Thyroid gland (tissue), 4 donors: ENCODE results near the gene RAD21L1. TPM values are rescaled to one million over a fixed set of nuclear protein-coding genes. Genes with fewer than 3 reads are reported as not detected.

Experiments used
- DNase-seq, 2 donors: peaks; one replicate each; pipeline ENCODE4 v3.0.0-alpha.2; 2019
- H3K27ac ChIP-seq, 3 donors: fragments of 200-600 bp; sonication (generic); 1 replicate in 2 of 3; 2 replicates in 1 of 3; pipeline ENCODE4 v1.5.1; 2016 to 2019; ENCODE audit warnings: mild to moderate bottlenecking in 1 of 3, moderate library complexity in 1 of 3
- H3K27me3 ChIP-seq: fragments of 200-600 bp; sonication (generic); one replicate; pipeline ENCODE4 v1.5.1; 2019
- H3K36me3 ChIP-seq, 2 donors: fragments of 200-600 bp; sonication (generic); one replicate each; pipeline ENCODE4 v1.5.1; 2016 to 2019
- H3K4me1 ChIP-seq, 2 donors: fragments of 200-600 bp; sonication (generic); one replicate each; pipeline ENCODE4 v1.5.1; 2017 to 2019
- H3K4me3 ChIP-seq, 3 donors: fragments of 200-600 bp; sonication (generic); replicated peaks in 1 of 3; 1 replicate in 2 of 3; 2 replicates in 1 of 3; pipeline ENCODE4 v1.5.1; 2016; ENCODE audit warnings: mild to moderate bottlenecking in 1 of 3
- H3K9me3 ChIP-seq: fragments of 200-600 bp; sonication (generic); one replicate; pipeline ENCODE4 v1.5.1; 2017
- CTCF ChIP-seq, 6 experiments: fragments of 200-600 bp in 3 of 6; fragments of 450-650 bp in 3 of 6; sonication (generic) in 3 of 6; IDR thresholded peaks; one replicate each; pipeline ENCODE4 v1.5.1; 2016 to 2019; ENCODE audit warnings: antibody characterized with exemption in 6 of 6, mild to moderate bottlenecking in 2 of 6, inconsistent platforms in 1 of 6, moderate library complexity in 1 of 6
- POLR2A ChIP-seq, 2 donors: fragments of 450-650 bp; IDR thresholded peaks; one replicate each; pipeline ENCODE4 v1.6.1; 2017; ENCODE audit warnings: antibody characterized with exemption in 2 of 2, mild to moderate bottlenecking in 2 of 2, moderate library complexity in 1 of 2
- WGBS, 2 donors: methylation state at CpG; one replicate each; pipeline ENCODE4 v1.1.5; 2017; 5-methylcytosine and 5-hydroxymethylcytosine counted together
- intact Hi-C: fragments of 100-400 bp; cut with DNase I; formaldehyde crosslinking; loops from one replicate; pipeline ENCODE4 v1.15.1; 2023
- total RNA-seq, 4 donors: library from RNA; depleted of rRNA; stranded (reverse); fragments of >200 nt; gene quantifications; one replicate each; pipeline ENCODE4 v1.2.3, GENCODE V29; 2016

Gene RAD21L1
- total RNA-seq, 4 donors from 2014 or later: not detected

- H3K4me3 ChIP-seq: no peak overlapping the region
- no peaks in the 10 kb centered on the region for H3K27me3 ChIP-seq
- 89 to 94% methylated on average over 9 to 11 of the region's 11 CpGs for WGBS, 2 donors
- intact Hi-C loops: no loop called here
- no peaks in the 10 kb centered on the region for H3K36me3 ChIP-seq
- H3K9me3 ChIP-seq: no peaks in the 10 kb centered on the region
- DNase-seq: no peak
- TF ChIP-seq CTCF (IDR thresholded peaks at IDR 0.05): no peak
- no peak for TF ChIP-seq POLR2A (IDR thresholded peaks at IDR 0.05)
- no peak overlapping the region for H3K27ac ChIP-seq
- no peaks in the 10 kb centered on the region for H3K4me1 ChIP-seq
Observed at GRCh38 chr20:1287787-1288569, 62.1 kb downstream of the RAD21L1 start.

DNA sequence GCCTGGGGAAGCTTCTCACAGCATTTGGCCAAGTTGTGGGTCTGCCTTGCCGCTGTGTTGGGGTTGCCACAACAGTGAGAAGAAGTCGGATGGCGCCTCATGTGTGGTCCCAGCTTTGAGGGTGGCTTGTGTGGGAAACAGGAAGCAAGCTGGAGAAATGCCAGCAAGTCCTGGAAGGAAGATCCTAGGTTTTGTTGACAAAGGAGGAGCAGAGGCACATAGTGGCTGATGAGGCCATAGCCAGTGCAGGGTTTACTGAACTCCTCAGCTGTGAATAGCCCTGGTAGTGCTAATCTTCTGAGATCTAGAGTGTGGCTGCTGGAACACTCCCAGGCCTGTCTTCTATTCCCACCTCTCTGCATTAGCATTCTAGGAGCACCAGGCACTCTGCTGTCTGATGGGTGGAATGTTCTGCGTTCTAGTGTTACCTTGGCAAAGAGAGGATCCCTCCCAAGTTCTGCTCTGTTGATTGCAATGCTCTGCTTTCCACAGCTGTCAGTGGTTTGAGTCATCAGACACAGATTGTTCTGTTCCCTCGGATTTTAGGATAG lies 65.4 kb downstream of the RAD21L1 start:
- Histone ChIP-seq H3K27ac (no peak overlapping the region), H3K27me3 (no peaks in the 10 kb centered on the region), H3K36me3 (no peaks in the 10 kb centered on the region), H3K4me1 (no peaks in the 10 kb centered on the region), H3K4me3 (no peak overlapping the region), H3K9me3 (no peaks in the 10 kb centered on the region)
- DNase-seq: no peak
- TF ChIP-seq CTCF (IDR thresholded peaks at IDR 0.05) (no peak), POLR2A (IDR thresholded peaks at IDR 0.05) (no peak)
- WGBS, 2 donors: 67 to 79% methylated on average over 5 of the region's 5 CpGs
- intact Hi-C loops: no loop called here

- Histone ChIP-seq H3K27me3 (no peaks in the 10 kb centered on the region), H3K36me3 (no peaks in the 10 kb centered on the region), H3K27ac (no peak overlapping the region), H3K4me3 (no peak overlapping the region), H3K4me1 (no peaks in the 10 kb centered on the region), H3K9me3 (no peaks in the 10 kb centered on the region)
- intact Hi-C loops: no loop called here
- 100% methylated on average over 1 of the region's 1 CpG for WGBS, 2 donors
- DNase-seq: no peak
- no peak for TF ChIP-seq CTCF (IDR thresholded peaks at IDR 0.05)
- no peak for TF ChIP-seq POLR2A (IDR thresholded peaks at IDR 0.05)
Observed at GRCh38 chr20:1292620-1293019, 66.8 kb downstream of the RAD21L1 start.

- Histone ChIP-seq H3K4me3 (no peak overlapping the region), H3K9me3 (no peaks in the 10 kb centered on the region), H3K27me3 (no peaks in the 10 kb centered on the region), H3K36me3 (no peaks in the 10 kb centered on the region), H3K4me1 (peaks cover 0 to under 1% of the 10 kb centered on the region in 2 donors), H3K27ac (no peak overlapping the region)
- WGBS, 2 donors: 86 to 88% methylated on average over 4 to 6 of the region's 6 CpGs
- DNase-seq: no peak
- TF ChIP-seq CTCF (IDR thresholded peaks at IDR 0.05) (no peak), POLR2A (IDR thresholded peaks at IDR 0.05) (no peak)
- intact Hi-C loops: no loop called here
Observed at GRCh38 chr20:1293641-1294379, 68.0 kb downstream of the RAD21L1 start.

GRCh38 chr20:1294497-1294896 lies 68.7 kb downstream of the RAD21L1 start:
- no peak for TF ChIP-seq POLR2A (IDR thresholded peaks at IDR 0.05)
- no peak for TF ChIP-seq CTCF (IDR thresholded peaks at IDR 0.05)
- DNase-seq: no peak
- Histone ChIP-seq H3K36me3 (no peaks in the 10 kb centered on the region), H3K4me3 (no peak overlapping the region), H3K4me1 (peaks cover 0 to 7% of the 10 kb centered on the region in 2 donors), H3K9me3 (no peaks in the 10 kb centered on the region), H3K27me3 (no peaks in the 10 kb centered on the region), H3K27ac (no peak overlapping the region)
- WGBS, 2 donors: 100% methylated on average over 4 of the region's 8 CpGs; no CpG with 5 or more reads in 1 of the 2 donors
- intact Hi-C loops: no loop called here
